C4-2B (cell line): Measurements from ENCODE around the gene SEC63.
"Not testable (repeated sequence)": the region's sequence is repeated elsewhere in the genome, so short reads cannot be mapped to it uniquely, and the experiment has no call there.

Source experiments
- CTCF ChIP-seq: fragments of 450-650 bp; conservative IDR thresholded peaks from 2 replicates; pipeline ENCODE4 v1.5.1; 2017; ENCODE audit warnings: mild to moderate bottlenecking
- ZFX ChIP-seq: fragments of 450-650 bp; IDR thresholded peaks from 2 replicates; pipeline ENCODE4 v1.6.1; 2017

GRCh38 chr6:107916961-107917360, 41.0 kb downstream of the SEC63 start:
- not testable (repeated sequence) for TF ChIP-seq CTCF, ZFX
